Mucosa of descending colon (tissue), 3 donors: ENCODE data around the gene FRMD6. TPM values are rescaled to one million over a fixed set of nuclear protein-coding genes. Genes with fewer than 3 reads are reported as not detected.

Experiments
- ATAC-seq: fragments of 200-7000 bp; cut with Tn5 transposase; one replicate; pipeline ENCODE4 v1.9.1; 2020; ENCODE audit warnings: mild to moderate bottlenecking, moderate library complexity
- DNase-seq, 3 donors: peaks; one replicate each; pipeline ENCODE4 v3.0.0-alpha.2; 2020
- H3K36me3 ChIP-seq: fragments of 200-600 bp; one replicate; pipeline ENCODE4 v1.8.0; 2021; ENCODE audit warnings: low read depth, mild to moderate bottlenecking
- H3K4me1 ChIP-seq: fragments of 200-600 bp; one replicate; pipeline ENCODE4 v1.8.0; 2021; ENCODE audit warnings: low read depth, mild to moderate bottlenecking
- H3K4me3 ChIP-seq: fragments of 200-600 bp; one replicate; pipeline ENCODE4 v1.8.0; 2021; ENCODE audit warnings: mild to moderate bottlenecking
- H3K9me3 ChIP-seq: fragments of 200-600 bp; one replicate; pipeline ENCODE4 v1.8.0; 2021; ENCODE audit warnings: mild to moderate bottlenecking
- intact Hi-C, 2 donors: fragments of 100-400 bp; cut with DNase I in 1 of 2; cut with micrococcal nuclease in 1 of 2; formaldehyde crosslinking; loops; one replicate each; pipeline versions ENCODE4 v1.11.0 to v1.11.1; 2022; cut with DNase I, micrococcal nuclease
- long read RNA-seq, 2 donors: library from polyadenylated mRNA; unstranded; transcript quantifications; one replicate each; pipeline ENCODE4 v2.0.0, GENCODE V29; 2019 to 2021
- total RNA-seq, 3 donors: library from RNA; stranded (reverse); fragmentation: NEBNext Ultra II Directional in 2 of 3; extraction: Animal tissue kit (Norgen Biotek cat#: 25700) in 2 of 3; gene quantifications; one replicate each; pipeline versions ENCODE4 v1.2.1 to v1.2.4, GENCODE V29; 2021 to 2023
- TF ChIP-seq, protein P1 (sequence below): fragments of 200-600 bp; IDR thresholded peaks from one replicate; pipeline ENCODE4 v1.8.0; 2022; ENCODE audit warnings: antibody characterized with exemption, mild to moderate bottlenecking
- donor health status: DM: no; HTN: no; CAD: no; lungs with moderate emphysema.
- donor health status: DM: no; HTN: no; CAD: no.
- donor health status: DM: no; HTN: yes; CAD: no.

FRMD6 gene
- total RNA-seq: 10 to 100 TPM in 1 of 3 donors, 1 to 10 TPM in 2; 4.2 to 39.1 (median 8.5) TPM
- long read RNA-seq, donor 1, full-length matches to known transcripts: 14 of 25 reads
- long read RNA-seq, donor 1, partial matches to known transcripts: 5 of 25 reads
- long read RNA-seq, donor 1, other reads (novel, unspliced or antisense): 6 of 25 reads
- long read RNA-seq, donor 2: 0 reads

DNA sequence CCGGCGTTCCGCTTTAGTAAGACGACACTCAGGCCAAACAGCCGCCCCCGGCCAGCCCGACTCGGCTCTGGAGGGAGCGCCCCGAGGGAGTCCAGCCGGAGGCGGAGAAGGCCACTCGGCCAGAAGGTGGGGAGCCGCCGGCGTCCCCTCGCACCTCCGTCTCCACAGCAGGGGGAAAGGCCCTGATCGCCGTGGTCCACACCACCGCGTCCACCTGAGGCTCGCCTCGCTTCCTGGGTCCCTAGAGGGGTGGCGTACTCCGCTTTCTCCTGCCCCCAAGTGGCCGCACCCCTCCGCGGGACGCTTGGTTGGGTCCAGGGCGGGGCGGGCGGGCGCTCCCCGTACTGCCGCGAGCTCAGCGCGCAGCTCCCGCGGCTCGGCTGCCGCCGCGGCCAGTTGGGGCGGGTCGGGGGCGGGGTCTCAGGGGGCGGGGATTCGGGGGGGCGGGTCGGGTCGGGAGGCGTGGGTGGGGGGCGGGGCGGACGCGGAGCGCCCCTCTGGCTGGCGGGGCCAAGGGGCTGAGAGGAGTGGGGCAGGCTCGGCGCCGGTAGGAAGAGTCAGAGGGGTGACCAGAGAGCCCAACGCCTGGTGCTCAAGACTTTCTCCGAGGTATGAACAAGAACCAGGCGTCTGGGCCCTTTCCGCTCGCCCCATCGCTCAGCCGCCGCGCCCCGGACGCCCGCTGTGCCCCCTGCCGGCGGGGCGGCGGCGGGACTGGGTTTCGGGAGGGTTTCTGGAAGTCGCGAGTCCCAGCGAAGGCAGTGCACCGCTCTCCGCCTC lies at the start of gene FRMD6:
TSS of gene FRMD6 (plus strand) at position 523 of the 780 bp plus-strand sequence. CDS start 37,927 bp downstream, outside the sequence.
- peaks cover 10% of the 10 kb centered on the region for H3K4me1 ChIP-seq
- no peaks in the 10 kb centered on the region for H3K36me3 ChIP-seq
- ATAC-seq (peak; percentile 94), DNase-seq (peak; percentile 81 to 91 (median 88))
- H3K4me3 ChIP-seq: peak within 1 kb of the TSS; percentile 62
- intact Hi-C loops: no loop called here
- TF ChIP-seq, protein P1, sequence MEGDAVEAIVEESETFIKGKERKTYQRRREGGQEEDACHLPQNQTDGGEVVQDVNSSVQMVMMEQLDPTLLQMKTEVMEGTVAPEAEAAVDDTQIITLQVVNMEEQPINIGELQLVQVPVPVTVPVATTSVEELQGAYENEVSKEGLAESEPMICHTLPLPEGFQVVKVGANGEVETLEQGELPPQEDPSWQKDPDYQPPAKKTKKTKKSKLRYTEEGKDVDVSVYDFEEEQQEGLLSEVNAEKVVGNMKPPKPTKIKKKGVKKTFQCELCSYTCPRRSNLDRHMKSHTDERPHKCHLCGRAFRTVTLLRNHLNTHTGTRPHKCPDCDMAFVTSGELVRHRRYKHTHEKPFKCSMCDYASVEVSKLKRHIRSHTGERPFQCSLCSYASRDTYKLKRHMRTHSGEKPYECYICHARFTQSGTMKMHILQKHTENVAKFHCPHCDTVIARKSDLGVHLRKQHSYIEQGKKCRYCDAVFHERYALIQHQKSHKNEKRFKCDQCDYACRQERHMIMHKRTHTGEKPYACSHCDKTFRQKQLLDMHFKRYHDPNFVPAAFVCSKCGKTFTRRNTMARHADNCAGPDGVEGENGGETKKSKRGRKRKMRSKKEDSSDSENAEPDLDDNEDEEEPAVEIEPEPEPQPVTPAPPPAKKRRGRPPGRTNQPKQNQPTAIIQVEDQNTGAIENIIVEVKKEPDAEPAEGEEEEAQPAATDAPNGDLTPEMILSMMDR: peak; percentile 57
- H3K9me3 ChIP-seq: no peaks in the 10 kb centered on the region

DNA sequence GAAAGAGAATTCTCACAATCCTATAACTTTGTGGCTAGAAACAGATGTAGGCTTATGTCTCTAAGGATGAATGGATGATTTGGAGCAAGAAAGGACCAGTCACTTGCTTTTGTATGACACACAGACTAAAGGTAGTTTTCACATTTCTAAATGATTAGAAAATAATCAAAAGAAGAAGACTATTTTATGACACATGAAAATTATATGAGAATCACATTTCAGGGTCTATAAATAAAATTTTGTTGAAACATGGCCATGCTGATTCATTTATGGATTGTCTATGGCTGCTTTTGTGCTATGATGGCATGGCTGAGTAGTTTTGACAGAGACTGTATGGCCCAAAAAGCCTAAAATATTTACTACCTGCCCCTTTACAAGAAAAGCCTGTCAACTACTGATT lies 49.4 kb upstream of the FRMD6 start:
- Histone ChIP-seq H3K4me1 (no peaks in the 10 kb centered on the region), H3K36me3 (no peaks in the 10 kb centered on the region), H3K9me3 (no peaks in the 10 kb centered on the region), H3K4me3 (no peak overlapping the region)
- DNase-seq (no peak), ATAC-seq (no peak)
- TF ChIP-seq, protein P1: no peak
- intact Hi-C loops: no loop called here

DNA sequence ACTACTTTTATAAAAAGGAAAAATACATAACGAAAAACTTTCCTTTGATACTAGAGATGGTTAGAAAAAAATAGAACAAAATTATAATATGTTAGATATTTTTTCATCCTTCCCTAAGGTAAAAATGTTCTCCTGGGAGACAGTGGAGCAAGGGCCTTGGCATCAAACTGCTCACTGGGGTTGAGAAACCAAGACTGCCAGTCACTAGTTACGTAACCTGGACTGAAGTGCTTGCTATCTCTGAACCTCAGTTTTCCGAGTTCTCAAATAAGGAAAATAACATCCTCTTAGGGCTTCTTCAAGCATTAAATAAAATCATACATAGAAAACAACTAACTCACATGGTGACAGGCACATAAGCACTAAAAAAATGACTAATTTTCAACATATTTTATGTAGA lies 48.2 kb upstream of the FRMD6 start:
- intact Hi-C loops: no loop called here
- Histone ChIP-seq H3K36me3 (no peaks in the 10 kb centered on the region), H3K9me3 (no peaks in the 10 kb centered on the region), H3K4me1 (no peaks in the 10 kb centered on the region), H3K4me3 (no peak overlapping the region)
- no peak for DNase-seq
- ATAC-seq: no peak
- TF ChIP-seq, protein P1: no peak

DNA sequence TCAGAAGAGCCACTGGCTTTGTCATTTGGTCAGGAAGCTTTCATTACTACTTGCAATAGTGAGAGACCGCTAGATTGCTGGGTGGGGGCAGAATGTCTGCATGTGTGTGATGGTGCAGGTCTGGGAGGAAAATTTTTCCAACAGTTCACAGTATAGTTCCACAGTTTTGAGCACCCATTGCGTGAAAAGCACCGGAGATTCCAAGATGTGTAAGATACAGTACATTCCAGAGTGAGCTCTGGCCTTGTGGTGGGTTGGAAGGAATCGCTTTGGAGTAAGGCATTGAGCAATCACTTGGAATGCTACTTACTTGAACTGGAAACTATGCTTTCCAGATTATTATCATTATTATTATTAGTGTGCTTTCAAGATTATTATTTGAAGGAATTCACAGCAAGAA lies 47.6 kb upstream of the FRMD6 start:
- intact Hi-C loops: no loop called here
- ATAC-seq: no peak
- TF ChIP-seq, protein P1: no peak

DNA sequence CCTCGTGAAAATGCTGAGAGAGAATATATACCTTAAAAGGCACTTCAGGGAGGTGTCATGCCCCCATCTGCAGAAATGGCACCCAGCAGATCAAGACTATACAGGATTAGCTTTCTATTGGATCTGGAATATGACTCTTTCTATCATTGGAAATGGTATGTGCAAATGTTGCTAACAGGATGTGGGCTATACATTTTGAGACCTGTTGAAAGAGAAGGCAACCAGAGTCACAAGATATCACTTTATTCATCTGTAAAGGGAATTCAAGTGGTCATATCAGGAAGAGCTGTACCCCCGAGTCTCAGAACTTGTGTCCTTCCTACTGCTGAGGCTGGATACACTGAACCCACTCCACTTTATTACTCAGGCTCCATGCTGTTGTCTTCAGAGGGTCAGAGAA lies 46.1 kb upstream of the FRMD6 start:
- H3K4me3 ChIP-seq: no peak overlapping the region
- ATAC-seq (no peak), DNase-seq (no peak)
- no peaks in the 10 kb centered on the region for H3K4me1 ChIP-seq
- no peaks in the 10 kb centered on the region for H3K9me3 ChIP-seq
- TF ChIP-seq, protein P1: no peak
- intact Hi-C loops: no loop called here
- no peaks in the 10 kb centered on the region for H3K36me3 ChIP-seq

More for the DNA sequence above, 47.6 kb upstream of the FRMD6 start:
- H3K36me3 ChIP-seq: no peaks in the 10 kb centered on the region
- no peak for DNase-seq
- H3K4me3 ChIP-seq: no peak overlapping the region
- no peaks in the 10 kb centered on the region for H3K9me3 ChIP-seq
- H3K4me1 ChIP-seq: no peaks in the 10 kb centered on the region
